GM13977 (cell line): Measurements from ENCODE around the gene CMYA5.

ENCODE experiments used
- DNase-seq: peaks from one replicate; pipeline ENCODE4 v3.0.0; 2012; ENCODE audit warnings: low spot score
- CTCF ChIP-seq: IDR thresholded peaks from 2 replicates; pipeline ENCODE4 v1.5.1; 2012; ENCODE audit warnings: mild to moderate bottlenecking, control low read depth; ENCODE audit not compliant: insufficient read depth; ENCODE audit errors: extremely low read depth, missing control alignments
- in situ Hi-C: fragments of 300-500 bp; cut with MboI; formaldehyde crosslinking; loops from one replicate; pipeline ENCODE4 v1.12.0; 2022; ENCODE audit warnings: low sequenced_read_pairs, low pct_unique_long_range_greater_than_20kb, mixed read lengths, inconsistent platforms; ENCODE audit not compliant: unreplicated experiment

Gene CMYA5

GRCh38 chr5:79825802-79826201 lies 136.2 kb downstream of the CMYA5 start:
- TF ChIP-seq CTCF: no peak
- no peak for DNase-seq
- in situ Hi-C loops: no loop called here

GRCh38 chr5:79827159-79827629 lies 137.6 kb downstream of the CMYA5 start:
- TF ChIP-seq CTCF: no peak
- in situ Hi-C loops: no loop called here
- no peak for DNase-seq

GRCh38 chr5:79829260-79829659 lies 139.6 kb downstream of the CMYA5 start:
- no peak for TF ChIP-seq CTCF
- in situ Hi-C loops: no loop called here
- DNase-seq: no peak

GRCh38 chr5:79831381-79832309 lies 142.0 kb downstream of the CMYA5 start:
- TF ChIP-seq CTCF: no peak
- in situ Hi-C loops: no loop called here
- DNase-seq: no peak

GRCh38 chr5:79832911-79833310 lies 143.3 kb downstream of the CMYA5 start:
- no peak for TF ChIP-seq CTCF
- in situ Hi-C loops: no loop called here
- DNase-seq: no peak

GRCh38 chr5:79834098-79834753 lies 144.6 kb downstream of the CMYA5 start:
- in situ Hi-C loops: no loop called here
- no peak for TF ChIP-seq CTCF
- no peak for DNase-seq
